Spinal cord (tissue), 10 donors: ENCODE data around the gene SHLD3. TPM values are rescaled to one million over a fixed set of nuclear protein-coding genes. Genes with fewer than 3 reads are reported as not detected.

ENCODE experiments used
- DNase-seq, 6 donors: peaks; one replicate each; pipeline versions ENCODE4 v3.0.0 to v3.0.0-alpha.2; 2013 to 2015; ENCODE audit warnings: low spot score in 6 of 6, low read depth in 4 of 6
- H3K27ac ChIP-seq: one replicate; pipeline ENCODE4 v1.5.1; 2013; ENCODE audit warnings: low read depth, low read length, control low read depth
- H3K27me3 ChIP-seq: one replicate; pipeline ENCODE4 v1.6.1; 2013; ENCODE audit warnings: low read length; ENCODE audit not compliant: control insufficient read depth, insufficient read depth
- H3K36me3 ChIP-seq: one replicate; pipeline ENCODE4 v1.6.1; 2013; ENCODE audit warnings: low read length; ENCODE audit not compliant: control insufficient read depth, insufficient read depth
- H3K4me1 ChIP-seq: one replicate; pipeline ENCODE4 v1.6.1; 2013; ENCODE audit warnings: low read length; ENCODE audit not compliant: control insufficient read depth, insufficient read depth
- H3K4me3 ChIP-seq: one replicate; pipeline ENCODE4 v1.5.1; 2013; ENCODE audit warnings: low read depth, low read length, control low read depth
- H3K9me3 ChIP-seq: one replicate; pipeline ENCODE4 v1.6.1; 2013; ENCODE audit warnings: low read length; ENCODE audit not compliant: control insufficient read depth, insufficient read depth
- WGBS: methylation state at CpG from one replicate; pipeline ENCODE4 v1.1.5; 2013; ENCODE audit warnings: missing lambda C conversion rate; ENCODE audit not compliant: insufficient coverage; 5-methylcytosine and 5-hydroxymethylcytosine counted together
- polyA plus RNA-seq, 2 donors: library from polyadenylated mRNA; unstranded; fragments of 120-200 nt; gene quantifications; one replicate each; pipeline ENCODE4 v1.2.1, GENCODE V29; 2013; ENCODE audit not compliant: insufficient read length in 2 of 2
- total RNA-seq, 2 donors: library from RNA; depleted of rRNA in 1 of 2; stranded (reverse); fragments of 120-200 nt in 1 of 2; fragments of >200 nt in 1 of 2; gene quantifications; one replicate each; pipeline versions ENCODE4 v1.2.3 to v1.2.4, GENCODE V29; 2013 to 2014
- donor health status: healthy.

SHLD3 gene
- total and polyA plus RNA-seq, 4 donors, result 4.3 to 6.2 (median 4.7) TPM

- Histone ChIP-seq H3K36me3 (peaks cover 5% of the 10 kb centered on the region), H3K27me3 (no peaks in the 10 kb centered on the region), H3K27ac (peak within 1 kb of the TSS; percentile 82), H3K9me3 (no peaks in the 10 kb centered on the region), H3K4me1 (peaks cover 9% of the 10 kb centered on the region), H3K4me3 (peak within 1 kb of the TSS; percentile 98)
- peak; percentile 85 to 98 (median 93) for DNase-seq
- WGBS, result 0% methylated on average over 27 of the region's 32 CpGs
Measured at GRCh38 chr5:65624025-65624570, 729 bp upstream of the SHLD3 start, which contains the start of gene TRIM23. TSS of gene TRIM23 (minus strand) at chr5:65624333. CDS start at chr5:65624274, 59 bp downstream.

DNA sequence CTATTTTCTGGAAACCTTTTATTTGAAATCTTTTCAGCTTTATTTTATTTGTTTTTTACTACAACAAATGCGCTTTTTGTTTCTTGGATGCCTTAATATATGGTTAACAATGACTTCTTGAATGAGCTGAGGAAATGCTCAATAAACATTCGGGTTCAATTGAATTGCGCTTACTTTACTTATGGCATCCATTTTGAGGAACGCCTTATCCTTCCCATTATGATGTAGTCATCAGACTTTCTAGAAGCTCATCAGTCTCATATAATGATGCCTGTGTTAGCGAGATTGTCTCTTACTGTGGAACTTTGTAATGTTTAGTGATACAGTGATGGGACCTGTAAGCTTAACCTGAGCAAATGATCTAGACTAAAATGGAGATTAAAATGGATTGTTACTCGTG, 916 bp downstream of the SHLD3 start:
- Histone ChIP-seq H3K27ac (no peak overlapping the region), H3K27me3 (no peaks in the 10 kb centered on the region), H3K4me3 (peak overlapping the region; percentile 98), H3K36me3 (peaks cover 5% of the 10 kb centered on the region), H3K4me1 (peaks cover 9% of the 10 kb centered on the region), H3K9me3 (no peaks in the 10 kb centered on the region)
- peak in 2 of 6 donors; percentile 2 to 3 for DNase-seq
- no CpG with 5 or more reads among the region's 6 CpGs for WGBS

GRCh38 chr5:65630981-65631380, 6.2 kb downstream of the SHLD3 start:
- Histone ChIP-seq H3K4me1 (peaks cover 9% of the 10 kb centered on the region), H3K27ac (no peak overlapping the region), H3K36me3 (peaks cover 6% of the 10 kb centered on the region), H3K4me3 (no peak overlapping the region), H3K9me3 (no peaks in the 10 kb centered on the region), H3K27me3 (no peaks in the 10 kb centered on the region)
- no peak for DNase-seq

DNA sequence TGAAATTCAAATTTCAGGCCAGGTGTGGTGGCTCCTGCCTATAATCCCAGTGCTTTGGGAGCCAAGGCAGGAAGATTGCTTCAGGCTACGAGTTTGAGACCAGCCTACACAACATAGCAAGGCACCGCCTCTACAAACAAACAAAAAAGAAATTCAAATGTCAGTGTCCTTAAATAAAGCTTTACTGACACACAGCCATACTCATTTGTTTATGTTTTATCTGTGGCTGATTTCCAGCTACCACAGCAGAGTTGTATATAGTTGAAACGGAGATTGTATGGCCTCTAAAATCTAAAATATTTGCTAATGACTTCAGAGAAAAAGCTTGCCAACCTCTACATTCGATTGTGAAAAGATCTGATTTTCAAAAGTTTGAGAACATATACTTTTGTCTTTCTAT, 15.4 kb downstream of the SHLD3 start:
- Histone ChIP-seq H3K27me3 (no peaks in the 10 kb centered on the region), H3K36me3 (peaks cover 16% of the 10 kb centered on the region), H3K4me1 (no peaks in the 10 kb centered on the region), H3K4me3 (no peak overlapping the region), H3K9me3 (no peaks in the 10 kb centered on the region), H3K27ac (no peak overlapping the region)
- WGBS, result no CpG with 5 or more reads among the region's 4 CpGs
- no peak for DNase-seq

DNA sequence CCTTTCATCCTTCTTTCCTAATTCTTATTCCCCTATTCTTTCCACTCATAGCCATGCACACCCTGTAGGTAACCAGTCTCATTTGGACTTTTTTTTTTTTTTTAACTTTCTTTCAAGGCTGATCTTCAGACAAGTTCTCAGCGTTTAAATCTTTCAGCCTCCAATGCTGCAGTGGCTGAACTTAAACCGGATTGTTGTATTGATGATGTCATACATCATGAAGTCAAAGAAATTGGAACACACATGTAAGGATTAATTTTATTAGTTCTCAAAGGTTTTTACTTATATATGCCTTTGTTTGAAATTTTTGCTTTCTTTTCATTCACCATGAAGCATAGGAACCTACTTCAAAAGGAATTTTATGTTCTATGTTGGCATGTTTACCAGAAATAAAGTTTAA, 22.1 kb downstream of the SHLD3 start:
- Histone ChIP-seq H3K27ac (no peak overlapping the region), H3K4me1 (no peaks in the 10 kb centered on the region), H3K4me3 (no peak overlapping the region), H3K9me3 (no peaks in the 10 kb centered on the region), H3K36me3 (no peaks in the 10 kb centered on the region), H3K27me3 (no peaks in the 10 kb centered on the region)
- no CpG with 5 or more reads among the region's 2 CpGs for WGBS
- no peak for DNase-seq

GRCh38 chr5:65647941-65648340, 23.1 kb downstream of the SHLD3 start:
- no peak for DNase-seq
- Histone ChIP-seq H3K4me1 (no peaks in the 10 kb centered on the region), H3K36me3 (no peaks in the 10 kb centered on the region), H3K27me3 (no peaks in the 10 kb centered on the region), H3K27ac (no peak overlapping the region), H3K9me3 (no peaks in the 10 kb centered on the region), H3K4me3 (no peak overlapping the region)

DNA sequence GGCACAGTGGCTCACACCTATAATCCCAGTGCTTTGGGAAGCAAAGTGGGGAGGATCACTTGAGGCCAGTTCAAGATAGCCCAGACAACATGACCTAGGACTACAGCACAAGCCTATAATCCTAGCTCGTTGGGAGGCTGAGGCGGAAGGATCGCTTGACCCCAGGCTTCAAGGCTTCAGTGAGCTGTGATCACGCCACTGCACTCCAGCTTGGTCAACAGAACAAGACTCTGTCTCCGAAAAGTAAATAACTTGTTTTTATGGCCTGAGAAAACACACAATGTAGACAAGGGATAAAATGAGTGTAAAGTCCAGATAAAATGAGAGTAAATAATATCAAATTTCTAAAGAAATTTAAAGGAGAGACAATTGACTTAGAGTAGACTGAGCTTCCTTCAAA, 26.3 kb downstream of the SHLD3 start:
- Histone ChIP-seq H3K27ac (no peak overlapping the region), H3K27me3 (no peaks in the 10 kb centered on the region), H3K4me1 (no peaks in the 10 kb centered on the region), H3K36me3 (no peaks in the 10 kb centered on the region), H3K9me3 (no peaks in the 10 kb centered on the region), H3K4me3 (no peak overlapping the region)
- DNase-seq, result no peak
- 100% methylated on average over 4 of the region's 5 CpGs for WGBS

DNA sequence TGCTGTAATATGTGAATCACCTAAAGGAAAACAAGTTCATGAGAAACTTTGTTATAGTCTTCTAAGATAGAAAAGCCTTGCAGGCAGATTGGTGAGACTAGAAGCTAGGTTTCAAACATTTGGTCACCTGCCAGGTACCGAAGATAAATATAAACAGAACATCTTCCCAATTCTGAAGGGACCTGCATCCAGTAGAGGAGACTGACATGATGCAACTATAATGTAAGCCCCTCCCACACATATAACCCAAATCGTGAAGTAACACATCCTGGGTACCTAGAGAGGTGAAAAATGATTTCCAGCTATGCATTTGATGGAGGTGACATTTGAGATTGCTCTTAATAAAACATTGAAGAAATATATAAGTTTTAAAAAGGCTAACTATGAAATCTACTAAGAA, 29.9 kb downstream of the SHLD3 start:
- no peak overlapping the region for H3K4me3 ChIP-seq
- no CpG with 5 or more reads among the region's 2 CpGs for WGBS
- no peak for DNase-seq
- no peaks in the 10 kb centered on the region for H3K9me3 ChIP-seq
- H3K4me1 ChIP-seq, result no peaks in the 10 kb centered on the region
- peaks cover 6% of the 10 kb centered on the region for H3K36me3 ChIP-seq
- no peaks in the 10 kb centered on the region for H3K27me3 ChIP-seq
- no peak overlapping the region for H3K27ac ChIP-seq

DNA sequence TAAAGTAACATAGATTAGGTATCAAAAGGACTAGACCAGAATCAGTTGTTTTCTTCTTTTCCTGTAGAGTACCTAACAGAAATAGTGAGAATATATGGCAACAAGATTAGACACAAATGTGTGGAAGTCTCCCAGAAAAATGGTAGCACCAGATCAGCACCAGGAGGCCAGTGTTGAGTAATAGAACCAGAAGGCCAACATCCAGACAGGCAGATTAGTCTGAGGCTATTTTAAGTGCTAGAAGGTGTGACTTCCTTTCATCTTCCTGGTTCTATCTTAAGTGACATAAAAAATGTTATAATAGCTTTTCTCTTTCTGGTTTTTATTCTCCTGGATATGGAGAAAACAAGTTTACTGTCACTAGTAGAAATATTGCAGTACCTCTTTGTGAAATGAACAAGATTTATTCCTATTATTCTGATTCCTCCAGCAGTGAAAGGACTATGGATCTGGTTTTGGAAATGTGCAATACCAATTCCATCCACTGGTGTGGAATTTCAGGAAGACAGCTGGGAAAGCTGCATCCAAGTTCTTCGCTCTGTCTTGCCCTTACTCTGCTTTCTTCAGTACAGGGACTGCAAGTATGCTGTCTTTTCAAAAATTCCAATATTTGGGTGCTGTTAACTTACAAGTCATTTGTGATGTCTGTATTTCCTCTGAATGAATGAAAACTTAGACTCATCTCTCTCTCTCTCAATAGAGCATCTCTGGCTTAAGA, 39.1 kb downstream of the SHLD3 start:
- peak in 2 of 6 donors; percentile 2 for DNase-seq
- WGBS, result no CpG with 5 or more reads among the region's 1 CpG

DNA sequence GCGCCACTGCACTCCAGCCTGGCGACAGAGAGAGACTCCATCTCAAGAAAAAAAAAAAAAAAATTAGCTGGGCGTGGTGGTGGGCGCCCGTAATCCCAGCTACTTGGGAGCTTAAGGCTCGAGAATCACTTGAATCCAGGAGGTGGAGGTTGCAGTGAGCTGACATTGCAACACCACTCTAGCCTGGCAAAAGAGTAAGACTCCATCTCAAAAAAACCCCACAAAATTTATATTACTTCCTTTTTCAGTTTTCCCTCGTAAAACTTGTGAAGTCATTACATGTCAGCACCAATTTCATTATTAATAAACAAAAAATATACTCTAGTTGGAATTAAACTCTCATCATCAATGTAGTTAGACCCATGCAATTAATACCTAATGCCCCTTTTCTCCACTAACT, 43.9 kb downstream of the SHLD3 start:
- H3K36me3 ChIP-seq, result peaks cover 8% of the 10 kb centered on the region
- no peaks in the 10 kb centered on the region for H3K9me3 ChIP-seq
- H3K27ac ChIP-seq, result no peak overlapping the region
- DNase-seq, result no peak
- no CpG with 5 or more reads among the region's 7 CpGs for WGBS
- H3K4me3 ChIP-seq, result no peak overlapping the region
- no peaks in the 10 kb centered on the region for H3K27me3 ChIP-seq
- no peaks in the 10 kb centered on the region for H3K4me1 ChIP-seq

More for the DNA sequence above, 39.1 kb downstream of the SHLD3 start:
- H3K4me1 ChIP-seq, result no peaks in the 10 kb centered on the region
- H3K9me3 ChIP-seq, result no peaks in the 10 kb centered on the region
- no peak overlapping the region for H3K27ac ChIP-seq
- H3K36me3 ChIP-seq, result peaks cover 8% of the 10 kb centered on the region
- no peak overlapping the region for H3K4me3 ChIP-seq
- no peaks in the 10 kb centered on the region for H3K27me3 ChIP-seq
